ENCODE data around the gene CHD6.

The CHD6 gene

DNA sequence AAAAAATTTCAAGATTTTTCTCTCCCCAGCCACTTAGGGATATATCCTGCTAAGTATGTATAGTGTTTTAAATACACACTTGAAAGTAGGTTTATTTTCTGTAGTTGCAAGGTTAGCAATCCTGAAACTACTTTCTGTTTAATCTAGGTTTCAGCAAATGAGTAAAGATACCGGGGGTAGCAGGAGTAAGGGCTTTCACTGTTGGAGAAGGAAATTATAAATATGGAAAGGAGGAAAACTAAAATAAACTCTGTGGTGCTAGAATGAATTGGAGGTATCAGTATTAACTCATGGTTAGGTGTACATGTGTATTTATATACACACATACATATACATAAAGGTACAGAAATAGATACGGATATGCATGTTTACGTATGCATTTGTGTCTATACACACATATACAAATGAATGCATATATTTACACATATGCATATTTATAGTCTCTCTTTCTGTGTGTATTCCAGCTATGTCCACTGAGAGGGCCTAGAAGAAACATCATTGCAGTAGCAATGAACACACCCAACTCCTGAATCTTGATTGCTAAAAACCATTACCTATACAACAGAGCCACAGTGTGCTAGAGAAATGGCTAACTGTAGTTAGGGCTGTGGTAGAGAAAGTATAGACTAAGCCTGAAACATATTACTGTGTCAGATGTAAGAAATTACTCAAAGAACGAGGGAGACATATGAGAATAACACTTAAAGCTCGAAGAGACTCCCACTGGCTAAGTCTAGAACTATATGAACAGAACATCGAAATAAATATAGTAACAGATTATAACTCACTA lies 155.6 kb downstream of the CHD6 start:
- no peak for TF ChIP-seq ZFX (IDR thresholded peaks at IDR 0.05)
- no peak overlapping the region for H3K27ac ChIP-seq

DNA sequence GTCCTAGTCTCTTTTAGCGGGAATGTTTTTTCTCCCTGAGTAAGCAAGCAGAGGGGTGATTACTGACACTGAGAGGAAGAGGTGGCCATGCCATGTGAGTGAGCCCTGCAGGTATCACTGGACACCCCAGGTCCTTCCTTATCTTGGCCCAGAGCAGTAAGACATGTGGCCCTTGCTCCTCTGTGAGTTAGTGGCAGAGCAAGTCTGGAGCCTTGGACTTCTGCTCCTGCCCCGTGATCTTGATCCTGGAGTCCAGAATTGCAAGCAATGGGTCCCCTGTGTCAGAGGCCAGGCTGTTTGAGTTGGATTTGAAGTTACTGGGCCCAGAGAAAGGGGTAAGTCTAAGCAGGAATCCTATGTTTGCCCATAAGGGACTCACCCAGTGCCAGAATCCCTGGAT lies 159.4 kb downstream of the CHD6 start:
- H3K27ac ChIP-seq, result no peak overlapping the region
- TF ChIP-seq ZFX (IDR thresholded peaks at IDR 0.05), result no peak
- TF ChIP-seq, protein P1, sequence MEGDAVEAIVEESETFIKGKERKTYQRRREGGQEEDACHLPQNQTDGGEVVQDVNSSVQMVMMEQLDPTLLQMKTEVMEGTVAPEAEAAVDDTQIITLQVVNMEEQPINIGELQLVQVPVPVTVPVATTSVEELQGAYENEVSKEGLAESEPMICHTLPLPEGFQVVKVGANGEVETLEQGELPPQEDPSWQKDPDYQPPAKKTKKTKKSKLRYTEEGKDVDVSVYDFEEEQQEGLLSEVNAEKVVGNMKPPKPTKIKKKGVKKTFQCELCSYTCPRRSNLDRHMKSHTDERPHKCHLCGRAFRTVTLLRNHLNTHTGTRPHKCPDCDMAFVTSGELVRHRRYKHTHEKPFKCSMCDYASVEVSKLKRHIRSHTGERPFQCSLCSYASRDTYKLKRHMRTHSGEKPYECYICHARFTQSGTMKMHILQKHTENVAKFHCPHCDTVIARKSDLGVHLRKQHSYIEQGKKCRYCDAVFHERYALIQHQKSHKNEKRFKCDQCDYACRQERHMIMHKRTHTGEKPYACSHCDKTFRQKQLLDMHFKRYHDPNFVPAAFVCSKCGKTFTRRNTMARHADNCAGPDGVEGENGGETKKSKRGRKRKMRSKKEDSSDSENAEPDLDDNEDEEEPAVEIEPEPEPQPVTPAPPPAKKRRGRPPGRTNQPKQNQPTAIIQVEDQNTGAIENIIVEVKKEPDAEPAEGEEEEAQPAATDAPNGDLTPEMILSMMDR (conservative IDR thresholded peaks at IDR 0.05), result no peak

DNA sequence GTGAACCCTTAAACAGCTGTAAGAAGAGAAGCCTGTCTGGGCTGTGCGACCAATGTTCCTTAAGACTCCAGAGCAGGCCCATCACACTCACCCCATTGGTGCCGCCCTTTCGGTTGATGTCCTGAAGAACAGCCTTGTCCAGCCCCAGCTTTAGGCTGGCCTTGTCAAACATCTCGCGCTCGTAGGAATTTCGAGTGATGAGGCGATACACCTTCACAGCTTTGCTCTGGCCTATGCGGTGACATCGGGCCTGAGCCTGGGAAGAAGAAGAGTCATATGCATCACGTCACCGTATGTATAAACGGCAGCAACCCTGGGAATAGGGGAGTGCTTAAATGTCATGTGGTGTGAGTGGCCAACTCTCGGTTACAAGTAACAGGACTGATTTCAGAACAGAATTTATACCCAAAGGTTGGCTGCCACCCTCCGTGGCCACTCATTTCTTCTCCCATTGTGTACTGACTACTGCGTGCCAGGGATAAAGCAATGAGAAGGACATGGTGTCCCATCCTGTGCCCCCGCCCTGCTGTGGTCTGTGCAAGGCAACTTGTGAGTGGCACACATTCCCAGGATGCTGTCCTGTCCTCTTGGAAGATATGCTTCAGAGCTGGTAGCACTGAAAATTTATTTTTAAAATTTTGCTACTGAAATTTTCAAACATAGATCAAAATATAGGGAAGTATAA lies 160.9 kb downstream of the CHD6 start:
- no peak overlapping the region for H3K27ac ChIP-seq
- TF ChIP-seq ZFX (IDR thresholded peaks at IDR 0.05), result no peak
- TF ChIP-seq, protein P1 (conservative IDR thresholded peaks at IDR 0.05), result no peak

DNA sequence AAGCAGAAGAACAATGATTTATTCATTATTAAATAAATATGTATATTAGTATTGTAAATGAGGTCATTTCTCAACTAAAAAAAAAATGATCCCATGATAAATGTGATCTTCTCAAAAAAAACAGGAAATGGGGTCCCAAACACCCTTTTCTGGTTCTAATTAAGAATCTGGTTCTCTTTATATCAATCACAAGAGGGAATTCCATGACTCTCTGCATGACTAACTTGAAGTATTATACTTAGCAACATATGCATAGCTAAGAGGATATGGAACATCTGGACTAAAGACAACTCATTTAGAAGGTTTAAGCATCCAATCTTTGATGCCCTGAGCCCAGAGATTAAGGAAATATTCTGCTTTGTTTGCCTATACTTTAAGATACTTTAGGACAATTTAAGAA lies 161.8 kb downstream of the CHD6 start:
- no peak overlapping the region for H3K27ac ChIP-seq
- TF ChIP-seq, protein P1 (conservative IDR thresholded peaks at IDR 0.05), result no peak
- TF ChIP-seq ZFX (IDR thresholded peaks at IDR 0.05), result no peak

DNA sequence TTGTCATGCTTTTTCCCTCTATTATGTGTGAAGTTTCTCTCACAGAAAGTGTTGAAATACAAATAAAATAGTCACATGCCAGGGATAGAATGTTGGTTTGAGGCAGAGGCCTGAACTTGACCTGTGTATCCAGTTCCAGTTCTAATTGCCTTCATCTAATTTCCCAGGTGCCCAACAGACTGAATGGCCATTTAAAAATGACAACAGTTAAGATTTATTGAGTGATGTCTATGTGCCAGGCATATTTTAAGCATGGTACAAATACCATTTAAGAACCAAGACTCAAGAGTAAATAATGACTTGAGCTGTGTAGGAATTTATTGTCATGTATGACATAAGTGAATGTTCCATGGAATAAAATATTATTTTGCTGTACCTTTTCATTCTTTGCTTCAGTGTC lies 163.9 kb downstream of the CHD6 start:
- TF ChIP-seq, protein P1 (conservative IDR thresholded peaks at IDR 0.05), result no peak
- no peak for TF ChIP-seq ZFX (IDR thresholded peaks at IDR 0.05)

DNA sequence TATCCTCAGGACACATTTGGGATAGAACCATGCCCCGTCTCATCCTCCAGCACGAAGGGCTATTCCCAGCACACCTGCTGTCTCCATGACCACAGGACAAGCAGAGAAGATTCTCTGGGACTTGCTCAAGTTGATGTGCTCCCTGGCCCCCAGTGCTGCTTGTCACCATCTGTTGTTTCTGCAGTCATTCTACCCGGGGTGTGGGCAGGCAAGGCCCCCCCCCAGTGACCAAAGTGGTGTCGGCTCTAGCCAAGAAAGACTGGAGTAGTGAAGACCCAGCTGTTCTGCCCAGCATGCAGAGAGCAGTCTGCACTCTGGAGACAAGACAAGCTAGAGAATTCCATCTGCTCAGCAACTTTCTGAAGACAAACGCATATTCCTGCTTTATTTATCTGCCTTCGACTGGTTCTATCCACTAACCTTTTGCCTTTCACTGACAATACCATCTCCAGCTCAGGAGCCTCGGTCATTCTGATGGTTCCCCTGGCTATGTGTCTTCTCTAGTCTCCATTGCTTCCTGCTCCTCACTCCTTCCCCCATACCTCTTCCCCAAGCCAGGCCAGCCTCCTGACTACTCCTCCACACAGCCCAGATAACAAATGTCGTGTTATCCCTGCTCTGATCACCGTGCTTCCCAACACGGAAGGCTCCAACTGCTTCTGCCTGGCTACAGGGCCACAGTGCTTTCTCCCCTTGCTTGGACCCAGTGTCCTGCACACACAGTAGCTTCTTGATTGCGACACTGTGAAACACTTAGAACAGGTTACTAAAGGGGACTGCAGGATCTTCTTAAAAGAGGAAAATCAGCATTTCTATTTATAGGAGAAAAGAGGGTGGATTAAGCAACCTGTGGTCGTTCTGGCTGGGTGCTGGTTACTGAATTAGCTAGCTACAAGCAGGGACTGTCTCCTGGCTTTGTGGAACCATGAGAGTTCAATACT lies 164.9 kb downstream of the CHD6 start:
- no peak for TF ChIP-seq ZFX (IDR thresholded peaks at IDR 0.05)
- TF ChIP-seq, protein P1 (conservative IDR thresholded peaks at IDR 0.05), result no peak
- H3K27ac ChIP-seq, result no peak overlapping the region

More for the DNA sequence above, 163.9 kb downstream of the CHD6 start:
- no peak overlapping the region for H3K27ac ChIP-seq

DNA sequence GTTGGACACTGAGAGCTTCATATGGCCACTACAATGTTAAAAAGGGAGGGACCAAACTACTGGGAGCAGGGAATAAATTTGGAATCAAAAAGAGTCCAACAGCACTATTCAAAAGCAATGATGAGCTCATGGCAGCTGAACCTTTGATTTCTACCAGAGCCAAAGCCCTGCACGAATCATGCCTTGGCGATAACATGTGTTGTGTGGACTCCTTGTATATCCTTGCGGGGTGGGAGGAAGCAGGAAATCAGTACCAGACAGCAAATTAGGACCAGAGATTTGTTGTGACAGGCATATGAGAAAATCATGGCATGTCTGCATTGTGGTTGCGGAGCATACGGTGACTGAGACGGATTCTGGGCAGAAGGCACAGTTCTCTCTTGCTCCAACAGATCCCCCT lies 166.0 kb downstream of the CHD6 start:
- no peak overlapping the region for H3K27ac ChIP-seq
- TF ChIP-seq ZFX (IDR thresholded peaks at IDR 0.05), result no peak
- TF ChIP-seq, protein P1 (conservative IDR thresholded peaks at IDR 0.05), result no peak

All from C4-2B (cell line).